Activated naive CD8-positive, alpha-beta T cell treated with anti-CD3 and anti-CD28 coated beads for 36 hours (primary cell): Measurements from ENCODE around the gene MTA2. TPM values are rescaled to one million over a fixed set of nuclear protein-coding genes. Genes with fewer than 3 reads are reported as not detected.
A peak's percentile ranks its signal among the peaks of the same experiment; 100 is the strongest.

Experiments
- DNase-seq: peaks from one replicate; pipeline ENCODE4 v3.0.0; 2021
- H3K27ac Mint-ChIP-seq: one replicate; pipeline ENCODE4 v1.8.0; 2022; ENCODE audit warnings: mild to moderate bottlenecking, moderate library complexity, mixed read lengths
- H3K27me3 Mint-ChIP-seq: one replicate; pipeline ENCODE4 v1.8.0; 2022; ENCODE audit warnings: mild to moderate bottlenecking, mixed read lengths
- H3K36me3 Mint-ChIP-seq: one replicate; pipeline ENCODE4 v1.8.0; 2021; ENCODE audit warnings: mild to moderate bottlenecking, mixed read lengths
- H3K4me1 Mint-ChIP-seq: one replicate; pipeline ENCODE4 v1.8.0; 2021; ENCODE audit warnings: mixed read lengths
- H3K4me3 Mint-ChIP-seq: one replicate; pipeline ENCODE4 v1.8.0; 2022; ENCODE audit warnings: mild to moderate bottlenecking, moderate library complexity, mixed read lengths
- H3K9me3 Mint-ChIP-seq: one replicate; pipeline ENCODE4 v1.8.0; 2022; ENCODE audit warnings: mixed read lengths
- total RNA-seq, 2 experiments: library from RNA; stranded (reverse); gene quantifications; one replicate each; pipeline ENCODE4 v1.2.3, GENCODE V29; 2021

Gene MTA2
- total RNA-seq, 2 experiments from 2014 or later: 196 to 200 TPM

DNA sequence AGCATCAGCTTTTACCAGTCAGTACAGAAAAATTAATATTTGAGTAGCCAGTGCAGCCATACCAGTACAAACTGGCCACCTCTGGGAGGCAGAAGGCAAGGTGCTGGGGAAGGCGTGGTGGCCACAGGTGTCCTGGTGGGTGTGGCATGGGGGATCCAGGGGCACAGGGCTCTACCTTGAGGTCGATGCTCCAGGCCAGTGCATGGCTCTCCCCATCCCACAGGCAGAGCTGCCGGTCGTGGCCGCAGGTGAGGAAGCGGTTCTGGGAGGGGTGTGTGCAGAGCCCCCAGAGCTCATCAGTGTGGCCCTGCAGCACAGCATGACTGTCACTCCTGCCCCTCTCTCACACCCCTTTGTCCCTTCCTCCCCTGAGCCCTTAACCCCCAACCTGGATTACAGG lies 3.8 kb upstream of the MTA2 start:
- DNase-seq: no peak
- Mint-ChIP-seq H3K9me3 (no peaks in the 10 kb centered on the region), H3K4me1 (peaks cover 40% of the 10 kb centered on the region), H3K27ac (no peak overlapping the region), H3K27me3 (no peaks in the 10 kb centered on the region), H3K36me3 (peaks cover 50% of the 10 kb centered on the region), H3K4me3 (no peak overlapping the region)

- Mint-ChIP-seq H3K27ac (no peak overlapping the region), H3K27me3 (no peaks in the 10 kb centered on the region)
Observed at GRCh38 chr11:62604460-62605120, 2.9 kb upstream of the MTA2 start.

GRCh38 chr11:62603776-62604299 lies 2.2 kb upstream of the MTA2 start:
- Mint-ChIP-seq H3K27me3 (no peaks in the 10 kb centered on the region), H3K4me1 (peaks cover 43% of the 10 kb centered on the region), H3K4me3 (no peak overlapping the region), H3K27ac (no peak overlapping the region), H3K36me3 (peaks cover 55% of the 10 kb centered on the region), H3K9me3 (peaks cover 1% of the 10 kb centered on the region)
- DNase-seq: no peak

More at GRCh38 chr11:62604460-62605120, 2.9 kb upstream of the MTA2 start:
- Mint-ChIP-seq H3K4me1 (peaks cover 41% of the 10 kb centered on the region), H3K9me3 (no peaks in the 10 kb centered on the region), H3K4me3 (no peak overlapping the region), H3K36me3 (peaks cover 53% of the 10 kb centered on the region)
- no peak for DNase-seq

DNA sequence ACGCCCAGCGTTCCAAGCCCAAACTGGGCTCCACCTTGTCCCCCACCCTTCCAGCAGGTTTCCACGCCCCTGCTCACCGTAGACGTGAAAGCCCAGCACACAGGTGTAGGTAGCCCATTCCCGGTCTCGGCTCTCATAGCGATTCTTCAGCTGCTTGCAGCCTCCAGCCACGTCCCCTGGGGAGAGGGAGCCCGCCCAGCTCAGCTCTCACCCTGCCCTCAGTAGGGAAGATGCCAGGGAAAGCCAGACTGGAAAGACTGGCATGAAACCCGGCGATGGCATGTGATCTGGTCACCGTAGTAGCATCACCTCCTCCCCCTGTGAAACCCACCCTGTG lies 1.4 kb upstream of the MTA2 start:
- no peak overlapping the region for H3K4me3 Mint-ChIP-seq
- H3K27ac Mint-ChIP-seq: peak overlapping the region; percentile 6
- DNase-seq: no peak
- H3K9me3 Mint-ChIP-seq: peaks cover 1% of the 10 kb centered on the region
- H3K4me1 Mint-ChIP-seq: peaks cover 45% of the 10 kb centered on the region
- peaks cover 58% of the 10 kb centered on the region for H3K36me3 Mint-ChIP-seq
- no peaks in the 10 kb centered on the region for H3K27me3 Mint-ChIP-seq

DNA sequence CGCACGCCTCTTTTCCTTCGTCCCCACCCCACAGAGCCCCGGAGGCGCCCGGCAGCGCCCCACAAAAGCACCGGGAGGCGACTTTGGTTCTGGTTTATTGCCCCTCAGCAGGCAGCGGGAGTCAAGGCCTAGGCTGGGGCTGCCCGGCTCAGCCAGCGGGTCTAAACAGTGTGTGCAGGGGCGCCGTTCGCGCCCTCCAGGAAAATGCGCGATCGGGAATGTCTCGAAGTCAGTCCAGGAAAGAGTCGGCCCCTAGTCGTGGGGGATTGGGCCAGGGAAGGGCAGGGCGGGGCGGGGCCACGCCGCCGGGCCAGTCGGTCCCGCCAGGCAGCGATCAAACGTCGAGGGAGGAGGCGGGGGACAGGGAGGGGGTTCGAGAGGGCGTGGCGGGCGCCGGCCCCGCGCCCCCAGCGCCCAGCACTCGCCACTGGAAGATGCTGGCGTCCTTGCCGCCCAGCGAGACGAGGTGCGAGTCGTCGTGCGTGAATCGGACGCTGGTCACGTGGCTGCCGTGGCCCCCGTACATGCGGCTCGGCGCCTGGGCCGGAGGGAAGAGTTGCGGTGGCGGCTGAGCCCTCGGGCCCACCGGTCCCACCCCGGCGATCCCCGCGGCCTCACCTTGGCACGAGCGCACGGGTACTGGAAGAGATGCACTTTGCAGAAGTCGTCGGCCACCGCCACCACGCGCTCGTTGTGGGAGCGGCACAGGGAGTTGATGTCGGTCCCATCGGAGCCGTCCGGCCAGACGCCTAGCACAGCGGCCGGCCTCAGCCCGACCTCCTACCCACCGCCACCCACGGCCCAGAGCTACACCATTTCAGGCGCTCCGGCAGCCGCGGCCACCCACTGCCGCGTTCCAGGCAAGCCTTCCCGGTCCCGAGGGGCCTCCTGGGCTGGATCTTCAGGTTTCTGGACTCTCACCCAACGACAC lies 741 bp upstream of the MTA2 start:
- peaks cover 1% of the 10 kb centered on the region for H3K9me3 Mint-ChIP-seq
- H3K27me3 Mint-ChIP-seq: no peaks in the 10 kb centered on the region
- H3K4me3 Mint-ChIP-seq: peak overlapping the region; percentile 71
- H3K4me1 Mint-ChIP-seq: peaks cover 45% of the 10 kb centered on the region
- DNase-seq: no peak
- H3K27ac Mint-ChIP-seq: peak overlapping the region; percentile 85
- peaks cover 59% of the 10 kb centered on the region for H3K36me3 Mint-ChIP-seq

DNA sequence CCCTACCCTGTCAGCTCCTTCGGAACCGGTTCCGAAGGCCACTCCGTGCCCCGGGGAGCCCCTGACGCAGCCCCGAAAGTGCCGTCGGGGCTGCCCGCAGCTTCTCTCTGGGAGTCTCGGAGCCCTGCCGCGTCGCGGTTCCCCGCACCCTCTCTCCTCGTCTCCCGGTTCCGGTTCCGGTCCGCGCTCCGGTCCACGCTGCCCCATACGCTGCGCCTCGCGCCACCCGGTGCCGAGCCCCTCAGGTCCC lies 618 bp downstream of the MTA2 start:
- DNase-seq: peak; percentile 58
- H3K9me3 Mint-ChIP-seq: peaks cover 1% of the 10 kb centered on the region
- H3K36me3 Mint-ChIP-seq: peaks cover 58% of the 10 kb centered on the region
- H3K27ac Mint-ChIP-seq: peak overlapping the region; percentile 95
- no peaks in the 10 kb centered on the region for H3K27me3 Mint-ChIP-seq
- H3K4me1 Mint-ChIP-seq: peaks cover 37% of the 10 kb centered on the region
- peak overlapping the region; percentile 92 for H3K4me3 Mint-ChIP-seq

- DNase-seq: no peak
- peak overlapping the region; percentile 95 for H3K27ac Mint-ChIP-seq
- peaks cover 36% of the 10 kb centered on the region for H3K4me1 Mint-ChIP-seq
- H3K9me3 Mint-ChIP-seq: peaks cover 1% of the 10 kb centered on the region
- peak overlapping the region; percentile 92 for H3K4me3 Mint-ChIP-seq
- no peaks in the 10 kb centered on the region for H3K27me3 Mint-ChIP-seq
- peaks cover 62% of the 10 kb centered on the region for H3K36me3 Mint-ChIP-seq
Observed at GRCh38 chr11:62600367-62601121, 1.1 kb downstream of the MTA2 start.

- Mint-ChIP-seq H3K4me1 (peaks cover 36% of the 10 kb centered on the region), H3K4me3 (peak overlapping the region; percentile 92), H3K9me3 (peaks cover 1% of the 10 kb centered on the region), H3K27me3 (no peaks in the 10 kb centered on the region), H3K27ac (peak overlapping the region; percentile 95), H3K36me3 (peaks cover 64% of the 10 kb centered on the region)
- DNase-seq: peak; percentile 25
Observed at GRCh38 chr11:62599901-62600300, 1.8 kb downstream of the MTA2 start.

DNA sequence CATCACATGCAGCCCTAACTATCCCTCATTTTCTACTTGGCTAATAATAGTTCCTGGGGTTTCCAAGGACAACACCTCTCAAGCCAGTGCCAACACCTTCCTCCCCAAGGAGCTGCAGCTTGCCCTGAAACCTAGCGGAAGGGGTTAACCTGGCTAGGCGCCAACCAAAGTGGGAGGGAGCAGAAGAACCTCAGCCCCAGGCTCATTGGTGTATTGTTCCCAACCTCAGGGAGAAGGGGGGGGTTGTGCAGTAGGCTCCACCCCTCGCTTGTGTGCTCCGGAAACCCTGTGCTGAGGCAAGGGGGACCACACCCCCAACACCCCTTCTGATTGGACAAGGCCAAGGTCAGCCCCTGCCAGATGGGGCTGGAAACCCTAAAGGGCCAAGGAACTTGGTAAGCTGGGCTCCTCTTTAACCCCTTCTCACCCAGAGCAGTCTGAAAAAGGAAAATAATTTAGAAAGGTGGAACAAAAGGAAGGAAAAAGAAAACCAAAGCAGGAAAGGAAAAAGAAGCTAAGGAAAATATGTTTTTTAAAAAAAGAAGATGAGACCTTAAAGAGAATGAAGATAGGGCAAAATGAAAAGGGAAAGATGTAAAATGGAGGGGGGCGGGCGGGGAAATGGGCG lies 2.5 kb downstream of the MTA2 start:
- DNase-seq: peak; percentile 95
- H3K27me3 Mint-ChIP-seq: no peaks in the 10 kb centered on the region
- H3K27ac Mint-ChIP-seq: peak overlapping the region; percentile 95
- peaks cover 68% of the 10 kb centered on the region for H3K36me3 Mint-ChIP-seq
- peaks cover 1% of the 10 kb centered on the region for H3K9me3 Mint-ChIP-seq
- H3K4me1 Mint-ChIP-seq: peaks cover 41% of the 10 kb centered on the region
- H3K4me3 Mint-ChIP-seq: peak overlapping the region; percentile 92

DNA sequence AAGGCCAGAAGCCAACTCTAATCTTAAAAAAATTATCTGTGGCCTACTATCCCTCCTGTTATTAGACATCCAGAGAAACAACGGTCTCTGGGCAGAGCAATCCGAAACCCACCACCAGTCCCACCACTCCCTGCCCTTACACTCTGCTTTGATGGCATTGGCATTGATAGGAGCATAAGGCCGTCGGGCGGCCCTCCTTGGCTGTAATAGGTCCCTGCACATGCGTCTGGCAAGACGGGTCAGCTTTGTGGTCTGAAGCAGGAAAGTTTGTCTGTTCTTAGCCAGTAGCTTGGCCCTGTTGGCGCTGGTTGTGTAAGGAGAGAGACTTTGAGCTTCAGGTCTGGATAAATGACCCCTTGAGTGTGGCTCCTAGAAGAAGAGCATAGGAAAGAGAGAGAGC lies 6.5 kb downstream of the MTA2 start:
- Mint-ChIP-seq H3K4me1 (peaks cover 54% of the 10 kb centered on the region), H3K36me3 (peaks cover 68% of the 10 kb centered on the region), H3K27ac (peak overlapping the region; percentile 2), H3K9me3 (peaks cover 1% of the 10 kb centered on the region), H3K4me3 (no peak overlapping the region), H3K27me3 (no peaks in the 10 kb centered on the region)
- DNase-seq: no peak

DNA sequence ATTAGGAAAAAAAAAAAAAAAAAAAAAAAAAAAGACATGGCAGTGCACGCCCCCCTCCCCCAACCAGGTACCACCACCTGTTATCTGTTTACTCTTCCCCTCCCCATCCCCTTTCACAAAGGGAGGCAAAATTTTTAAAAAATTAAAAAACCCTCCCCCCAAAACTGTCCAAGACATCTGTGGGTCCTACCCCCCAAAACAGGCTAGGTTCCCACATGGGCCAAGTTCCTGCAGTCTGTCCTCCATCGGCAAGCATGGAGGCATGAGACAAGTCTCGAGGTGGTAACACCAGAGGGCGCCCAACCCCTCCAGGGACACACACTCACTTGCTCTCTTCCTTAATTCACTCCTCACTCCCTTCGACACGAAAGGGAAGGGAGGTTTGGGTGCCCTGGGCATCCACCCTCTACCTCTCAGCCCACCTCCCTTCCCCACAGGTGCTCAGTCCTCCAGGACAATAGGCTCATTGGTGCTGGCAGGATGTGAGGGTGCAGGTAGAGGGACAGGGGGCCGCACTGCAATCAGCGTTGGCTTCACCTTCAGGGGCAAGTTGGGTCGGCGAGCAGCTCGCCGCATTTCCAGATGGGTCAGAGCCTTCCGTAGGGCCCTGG lies 8.1 kb downstream of the MTA2 start:
- Mint-ChIP-seq H3K4me1 (peaks cover 50% of the 10 kb centered on the region), H3K27me3 (no peaks in the 10 kb centered on the region), H3K4me3 (peak overlapping the region; percentile 69), H3K36me3 (peaks cover 56% of the 10 kb centered on the region), H3K27ac (peak overlapping the region; percentile 91), H3K9me3 (no peaks in the 10 kb centered on the region)
- peak; percentile 73 for DNase-seq

DNA sequence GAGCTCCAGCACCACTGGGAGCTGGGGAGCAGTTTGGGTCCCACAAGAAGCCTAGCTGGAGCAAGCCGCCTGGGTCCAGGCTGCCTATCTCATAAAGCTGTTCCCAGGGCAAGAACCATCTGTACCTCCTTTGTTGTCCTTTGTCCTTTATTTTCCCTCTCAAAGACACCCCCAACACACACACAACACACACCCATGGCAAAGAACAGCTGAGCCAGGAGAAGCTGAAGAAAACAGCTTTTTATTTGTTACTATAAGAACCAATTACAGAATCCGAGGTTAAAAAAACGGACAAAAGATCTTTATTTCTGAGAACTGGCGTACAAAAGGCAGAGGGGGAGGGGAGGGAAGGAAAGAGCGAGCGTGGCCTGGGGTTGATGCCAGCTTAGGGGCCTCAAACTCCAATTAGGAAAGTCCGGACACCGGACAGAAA lies 8.7 kb downstream of the MTA2 start:
- Mint-ChIP-seq H3K27me3 (no peaks in the 10 kb centered on the region), H3K4me1 (peaks cover 48% of the 10 kb centered on the region), H3K4me3 (no peak overlapping the region), H3K9me3 (no peaks in the 10 kb centered on the region), H3K27ac (peak overlapping the region; percentile 98), H3K36me3 (peaks cover 51% of the 10 kb centered on the region)
- no peak for DNase-seq

DNA sequence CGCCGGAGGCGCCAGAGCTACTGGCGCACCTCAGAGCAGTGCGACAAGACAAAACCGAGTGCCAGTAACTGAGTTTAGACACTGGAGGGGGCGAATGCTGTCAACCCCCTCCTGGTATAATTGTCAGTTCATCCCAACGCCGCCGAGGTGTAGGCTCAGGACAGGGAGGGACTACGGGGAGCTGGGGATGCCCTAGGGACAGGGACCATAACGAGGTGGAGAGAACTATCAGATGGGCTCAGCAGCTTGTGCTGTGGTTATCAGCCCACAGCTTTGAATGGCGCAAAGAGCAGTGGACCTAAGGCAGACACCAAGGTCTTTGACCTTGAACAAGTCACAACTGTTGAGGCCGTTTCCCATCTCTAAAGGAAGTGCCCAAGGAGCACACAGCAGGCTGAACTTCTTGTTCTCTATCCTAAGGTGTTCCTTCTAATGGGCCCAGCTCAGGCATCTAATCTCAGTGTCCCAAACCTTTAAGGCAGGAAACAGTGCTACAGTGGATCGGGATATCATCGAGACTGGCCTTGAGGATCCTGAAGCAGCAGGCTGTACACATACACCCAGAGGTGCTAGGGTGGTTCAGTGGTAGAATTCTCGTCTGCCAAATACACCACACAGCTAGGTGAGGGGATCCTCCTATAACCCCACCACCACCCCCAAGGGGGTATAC lies 9.4 kb downstream of the MTA2 start:
- Mint-ChIP-seq H3K9me3 (no peaks in the 10 kb centered on the region), H3K4me1 (peaks cover 45% of the 10 kb centered on the region), H3K4me3 (peak overlapping the region; percentile 97), H3K36me3 (peaks cover 48% of the 10 kb centered on the region), H3K27me3 (no peaks in the 10 kb centered on the region), H3K27ac (peak overlapping the region; percentile 98)
- DNase-seq: no peak
